Measurements from ENCODE around the gene S100P. TPM values are rescaled to one million over a fixed set of nuclear protein-coding genes. Genes with fewer than 3 reads are reported as not detected.

S100P gene
- total and polyA plus RNA-seq, 2 donors (not counting 1 experiment from before 2014, with no cell fraction given): 0.07 TPM; not detected in 1

DNA sequence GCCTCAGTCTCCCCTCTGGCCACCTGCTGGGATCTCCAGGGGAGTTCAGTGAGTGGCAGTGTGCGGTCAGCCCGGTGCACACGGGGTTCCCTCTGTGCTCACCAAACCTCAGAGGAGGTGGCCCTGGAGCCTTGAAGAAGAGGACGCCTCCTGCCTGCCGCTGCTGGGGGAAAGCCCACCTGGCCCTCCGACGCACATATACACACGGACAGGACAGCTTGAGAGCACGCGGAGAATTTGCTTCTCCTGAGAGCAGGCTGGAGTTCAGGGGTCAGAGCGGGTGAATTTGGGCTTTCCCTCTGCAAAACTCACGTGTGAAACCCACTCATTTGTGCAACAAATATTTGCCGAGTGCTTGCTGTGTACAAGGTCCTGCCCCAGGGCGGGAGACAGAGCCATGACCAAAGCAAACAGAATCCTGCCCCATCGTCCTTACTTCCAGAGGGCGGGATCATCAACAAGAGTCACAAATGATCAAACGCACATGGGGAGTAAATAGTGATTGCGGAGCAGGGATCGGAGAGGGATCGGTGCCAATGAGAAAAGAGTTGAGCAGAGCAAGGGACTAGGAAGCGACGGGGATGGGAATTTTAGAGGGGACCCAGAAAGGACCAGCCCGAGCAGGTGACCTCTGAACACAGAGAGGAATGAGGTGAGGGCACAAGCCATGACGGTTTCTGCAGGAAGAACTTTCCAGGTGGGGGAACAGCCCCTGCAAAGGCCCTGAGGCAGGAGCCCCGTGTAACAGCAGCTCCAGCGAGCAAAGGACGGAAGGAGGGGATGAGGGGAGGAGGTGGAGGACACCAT is 39.9 kb downstream of the S100P start:
- ChIA-PET POLR2A (no interaction called here), CTCF (no interaction called here)
- Mint-ChIP-seq H3K4me3 (no peak overlapping the region), H3K27ac (no peak overlapping the region), H3K4me1 (no peaks in the 10 kb centered on the region), H3K27me3 (peaks cover 23% of the 10 kb centered on the region), H3K9me3 (ENCODE audit: insufficient read depth) (no peaks in the 10 kb centered on the region)
- H3K4me3 ChIP-seq (ENCODE audit: control extremely low read depth in 1 of 5, extremely low read depth in 1 of 5, insufficient read depth in 1 of 5, low read depth in 2 of 5, low read length in 4 of 5): no peak overlapping the region
- no peak overlapping the region for H3K9ac ChIP-seq (ENCODE audit: low read length)
- no peak overlapping the region for H3K4me2 ChIP-seq (replicated peaks; ENCODE audit: low read depth, low read length, poor library complexity, severe bottlenecking)
- DNase-seq (no peak), ATAC-seq (ENCODE audit: low read depth) (no peak)
- no peaks in the 10 kb centered on the region for H3K79me2 ChIP-seq (ENCODE audit: control insufficient read depth, insufficient read depth, low read length)
- no peak overlapping the region for H2AFZ ChIP-seq (ENCODE audit: insufficient read depth, low read depth, low read length, poor library complexity, severe bottlenecking)
- no peaks in the 10 kb centered on the region for H3K9me3 ChIP-seq (ENCODE audit: control extremely low read depth in 1 of 3, control insufficient read depth in 2 of 3, insufficient read depth in 1 of 3, low read length in 2 of 3)
- no peaks in the 10 kb centered on the region for H3K4me1 ChIP-seq (ENCODE audit: control insufficient read depth in 2 of 2, insufficient read depth in 2 of 2, low read length in 2 of 2)
- WGBS (ENCODE audit: insufficient coverage): 91% methylated on average over 27 of the region's 27 CpGs
- H3K27ac ChIP-seq (ENCODE audit: low read length in 2 of 2): no peak overlapping the region
- intact Hi-C loops (cut with micrococcal nuclease): no loop called here
- no peak for TF ChIP-seq EZH2 (IDR thresholded peaks at IDR 0.05; ENCODE audit: borderline replicate concordance, insufficient read depth, low read depth, low read length, poor library complexity, severe bottlenecking)
- TF ChIP-seq, protein P1, sequence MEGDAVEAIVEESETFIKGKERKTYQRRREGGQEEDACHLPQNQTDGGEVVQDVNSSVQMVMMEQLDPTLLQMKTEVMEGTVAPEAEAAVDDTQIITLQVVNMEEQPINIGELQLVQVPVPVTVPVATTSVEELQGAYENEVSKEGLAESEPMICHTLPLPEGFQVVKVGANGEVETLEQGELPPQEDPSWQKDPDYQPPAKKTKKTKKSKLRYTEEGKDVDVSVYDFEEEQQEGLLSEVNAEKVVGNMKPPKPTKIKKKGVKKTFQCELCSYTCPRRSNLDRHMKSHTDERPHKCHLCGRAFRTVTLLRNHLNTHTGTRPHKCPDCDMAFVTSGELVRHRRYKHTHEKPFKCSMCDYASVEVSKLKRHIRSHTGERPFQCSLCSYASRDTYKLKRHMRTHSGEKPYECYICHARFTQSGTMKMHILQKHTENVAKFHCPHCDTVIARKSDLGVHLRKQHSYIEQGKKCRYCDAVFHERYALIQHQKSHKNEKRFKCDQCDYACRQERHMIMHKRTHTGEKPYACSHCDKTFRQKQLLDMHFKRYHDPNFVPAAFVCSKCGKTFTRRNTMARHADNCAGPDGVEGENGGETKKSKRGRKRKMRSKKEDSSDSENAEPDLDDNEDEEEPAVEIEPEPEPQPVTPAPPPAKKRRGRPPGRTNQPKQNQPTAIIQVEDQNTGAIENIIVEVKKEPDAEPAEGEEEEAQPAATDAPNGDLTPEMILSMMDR (IDR thresholded peaks at IDR 0.05): no peak
- H3K27me3 ChIP-seq (replicated peaks in 1 of 4; ENCODE audit: control extremely low read depth in 1 of 4, control insufficient read depth in 3 of 4, insufficient read depth in 4 of 4, low read length in 3 of 4): peaks cover 0 to 3% (median 0%) of the 10 kb centered on the region in 4 experiments
- no peaks in the 10 kb centered on the region for H3K36me3 ChIP-seq (replicated peaks in 1 of 2; ENCODE audit: control extremely low read depth in 1 of 2, control insufficient read depth in 1 of 2, extremely low read depth in 1 of 2, insufficient read depth in 2 of 2, low read length in 1 of 2)
- H4K20me1 ChIP-seq (ENCODE audit: control insufficient read depth, insufficient read depth, low read length, poor library complexity, severe bottlenecking): no peaks in the 10 kb centered on the region

DNA sequence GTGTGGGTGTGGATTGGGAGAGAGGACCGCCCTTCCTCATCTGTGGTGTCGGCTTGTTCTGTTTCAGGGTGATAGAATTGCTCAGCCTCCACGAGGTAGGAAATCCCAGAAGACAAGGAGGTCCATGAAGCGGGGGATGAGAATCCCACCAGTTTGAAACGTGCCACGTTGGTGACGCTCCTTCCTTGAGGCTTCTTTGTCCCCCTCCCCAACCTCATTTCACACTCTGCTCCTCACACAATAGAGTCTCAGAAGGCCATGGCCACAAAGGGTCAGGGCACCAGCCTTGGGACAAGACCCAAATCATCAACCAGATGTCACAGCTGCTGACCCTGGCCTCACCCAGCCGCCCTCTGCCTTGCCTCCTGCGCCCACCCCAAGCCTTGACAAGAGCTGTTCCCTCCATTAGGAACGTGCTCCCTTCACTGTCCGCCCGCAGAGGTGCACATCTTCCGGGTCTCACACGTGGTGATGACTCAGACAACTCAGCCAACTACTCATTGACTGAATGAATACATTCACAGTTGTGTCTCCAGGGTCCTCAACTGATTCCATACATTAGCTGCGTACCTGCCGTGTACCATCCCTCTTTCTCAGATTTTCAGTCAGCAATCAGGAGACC is 40.6 kb downstream of the S100P start:
- H3K4me1 ChIP-seq (ENCODE audit: control insufficient read depth in 2 of 2, insufficient read depth in 2 of 2, low read length in 2 of 2): no peaks in the 10 kb centered on the region
- no peaks in the 10 kb centered on the region for H4K20me1 ChIP-seq (ENCODE audit: control insufficient read depth, insufficient read depth, low read length, poor library complexity, severe bottlenecking)
- TF ChIP-seq, protein P1 (IDR thresholded peaks at IDR 0.05): no peak
- no peak for TF ChIP-seq EZH2 (IDR thresholded peaks at IDR 0.05; ENCODE audit: borderline replicate concordance, insufficient read depth, low read depth, low read length, poor library complexity, severe bottlenecking)
- H3K9ac ChIP-seq (ENCODE audit: low read length): no peak overlapping the region
- Mint-ChIP-seq H3K27me3 (peaks cover 25% of the 10 kb centered on the region), H3K27ac (no peak overlapping the region), H3K4me1 (no peaks in the 10 kb centered on the region), H3K4me3 (no peak overlapping the region), H3K9me3 (ENCODE audit: insufficient read depth) (no peaks in the 10 kb centered on the region)
- 82% methylated on average over 14 of the region's 16 CpGs for WGBS (ENCODE audit: insufficient coverage)
- no peak overlapping the region for H3K27ac ChIP-seq (ENCODE audit: low read length in 2 of 2)
- H3K4me2 ChIP-seq (replicated peaks; ENCODE audit: low read depth, low read length, poor library complexity, severe bottlenecking): no peak overlapping the region
- CTCF ChIA-PET: interaction anchor here (0.7 to 1.5 kb wide), 3 partner anchors 14 to 338 kb away, joined by 3 to 4 read pairs (median 3); no protein-coding TSS in a partner anchor
- ATAC-seq (ENCODE audit: low read depth): no peak
- DNase-seq: no peak
- no peaks in the 10 kb centered on the region for H3K36me3 ChIP-seq (replicated peaks in 1 of 2; ENCODE audit: control extremely low read depth in 1 of 2, control insufficient read depth in 1 of 2, extremely low read depth in 1 of 2, insufficient read depth in 2 of 2, low read length in 1 of 2)
- peaks cover 0 to 3% (median 0%) of the 10 kb centered on the region in 4 experiments for H3K27me3 ChIP-seq (replicated peaks in 1 of 4; ENCODE audit: control extremely low read depth in 1 of 4, control insufficient read depth in 3 of 4, insufficient read depth in 4 of 4, low read length in 3 of 4)
- no peak overlapping the region for H2AFZ ChIP-seq (ENCODE audit: insufficient read depth, low read depth, low read length, poor library complexity, severe bottlenecking)
- H3K9me3 ChIP-seq (ENCODE audit: control extremely low read depth in 1 of 3, control insufficient read depth in 2 of 3, insufficient read depth in 1 of 3, low read length in 2 of 3): no peaks in the 10 kb centered on the region
- intact Hi-C loops (cut with micrococcal nuclease): no loop called here
- H3K79me2 ChIP-seq (ENCODE audit: control insufficient read depth, insufficient read depth, low read length): no peaks in the 10 kb centered on the region
- POLR2A ChIA-PET: no interaction called here
- no peak overlapping the region for H3K4me3 ChIP-seq (ENCODE audit: control extremely low read depth in 1 of 5, extremely low read depth in 1 of 5, insufficient read depth in 1 of 5, low read depth in 2 of 5, low read length in 4 of 5)

All from B cell (primary cell).